ENCODE measurements around the gene PPM1H.

The PPM1H gene

GRCh38 chr12:62865937-62866336, 69.0 kb downstream of the PPM1H start:
- no peak for DNase-seq

GRCh38 chr12:62865065-62865464, 69.9 kb downstream of the PPM1H start:
- DNase-seq, result no peak

- DNase-seq, result no peak
Measured at GRCh38 chr12:62862259-62862881, 72.6 kb downstream of the PPM1H start.

GRCh38 chr12:62861586-62861985, 73.4 kb downstream of the PPM1H start:
- DNase-seq, result no peak

GRCh38 chr12:62860501-62861411, 74.2 kb downstream of the PPM1H start:
- no peak for DNase-seq

GRCh38 chr12:62860020-62860419, 74.9 kb downstream of the PPM1H start:
- DNase-seq, result no peak

- DNase-seq, result no peak
Measured at GRCh38 chr12:62859321-62859737, 75.6 kb downstream of the PPM1H start.

GRCh38 chr12:62856454-62856853, 78.5 kb downstream of the PPM1H start:
- no peak for DNase-seq

GRCh38 chr12:62854024-62854423, 80.9 kb downstream of the PPM1H start:
- DNase-seq, result no peak

- DNase-seq, result no peak
Measured at GRCh38 chr12:62849398-62849797, 85.6 kb downstream of the PPM1H start.

- DNase-seq, result no peak
Measured at GRCh38 chr12:62848418-62848817, 86.5 kb downstream of the PPM1H start.

- DNase-seq, result no peak
Measured at GRCh38 chr12:62847709-62848108, 87.2 kb downstream of the PPM1H start.

- DNase-seq, result no peak
Measured at GRCh38 chr12:62846491-62846890, 88.5 kb downstream of the PPM1H start.

- DNase-seq, result no peak
Measured at GRCh38 chr12:62844915-62845314, 90.0 kb downstream of the PPM1H start.

- no peak for DNase-seq
Measured at GRCh38 chr12:62843716-62844115, 91.2 kb downstream of the PPM1H start.

- no peak for DNase-seq
Measured at GRCh38 chr12:62841846-62842245, 93.1 kb downstream of the PPM1H start.

- DNase-seq, result no peak
Measured at GRCh38 chr12:62840806-62841205, 94.1 kb downstream of the PPM1H start.

- DNase-seq, result no peak
Measured at GRCh38 chr12:62839869-62840660, 94.9 kb downstream of the PPM1H start.

- DNase-seq, result no peak
Measured at GRCh38 chr12:62834971-62835547, 99.9 kb downstream of the PPM1H start.

GRCh38 chr12:62834406-62834805, 100.5 kb downstream of the PPM1H start:
- DNase-seq, result no peak

- DNase-seq, result no peak
Measured at GRCh38 chr12:62833634-62834033, 101.3 kb downstream of the PPM1H start.

GRCh38 chr12:62832558-62832957, 102.4 kb downstream of the PPM1H start:
- no peak for DNase-seq

GRCh38 chr12:62832027-62832426, 102.9 kb downstream of the PPM1H start:
- DNase-seq, result no peak
